DND-41 (cell line): Measurements from ENCODE around the gene SEC16A.

Source experiments
- CTCF ChIP-seq: IDR thresholded peaks from 2 replicates; pipeline ENCODE4 v1.5.1; 2012; ENCODE audit warnings: borderline replicate concordance, low read length, moderate library complexity, mild to moderate bottlenecking; ENCODE audit not compliant: poor library complexity, severe bottlenecking; ENCODE audit errors: extremely low read depth
- EZH2 ChIP-seq: IDR thresholded peaks from 3 replicates; pipeline ENCODE4 v1.6.1; 2012; ENCODE audit warnings: borderline replicate concordance, low read depth, mild to moderate bottlenecking, moderate library complexity, low read length, inconsistent platforms; ENCODE audit not compliant: severe bottlenecking

- TF ChIP-seq CTCF (no peak), EZH2 (no peak)
Observed at GRCh38 chr9:136455043-136456002, 27.5 kb downstream of the SEC16A start.
